Measurements from ENCODE around the gene ADCY6.

The ADCY6 gene

GRCh38 chr12:48770756-48771155, 18.1 kb downstream of the ADCY6 start:
- no peak overlapping the region for H3K9ac ChIP-seq (ENCODE audit: low read depth, low read length)
- H3K27ac ChIP-seq (ENCODE audit: low read length): no peak overlapping the region
- no peak for TF ChIP-seq EZH2 (IDR thresholded peaks at IDR 0.05; ENCODE audit: borderline replicate concordance, low read depth, low read length, severe bottlenecking)
- TF ChIP-seq, protein P1, sequence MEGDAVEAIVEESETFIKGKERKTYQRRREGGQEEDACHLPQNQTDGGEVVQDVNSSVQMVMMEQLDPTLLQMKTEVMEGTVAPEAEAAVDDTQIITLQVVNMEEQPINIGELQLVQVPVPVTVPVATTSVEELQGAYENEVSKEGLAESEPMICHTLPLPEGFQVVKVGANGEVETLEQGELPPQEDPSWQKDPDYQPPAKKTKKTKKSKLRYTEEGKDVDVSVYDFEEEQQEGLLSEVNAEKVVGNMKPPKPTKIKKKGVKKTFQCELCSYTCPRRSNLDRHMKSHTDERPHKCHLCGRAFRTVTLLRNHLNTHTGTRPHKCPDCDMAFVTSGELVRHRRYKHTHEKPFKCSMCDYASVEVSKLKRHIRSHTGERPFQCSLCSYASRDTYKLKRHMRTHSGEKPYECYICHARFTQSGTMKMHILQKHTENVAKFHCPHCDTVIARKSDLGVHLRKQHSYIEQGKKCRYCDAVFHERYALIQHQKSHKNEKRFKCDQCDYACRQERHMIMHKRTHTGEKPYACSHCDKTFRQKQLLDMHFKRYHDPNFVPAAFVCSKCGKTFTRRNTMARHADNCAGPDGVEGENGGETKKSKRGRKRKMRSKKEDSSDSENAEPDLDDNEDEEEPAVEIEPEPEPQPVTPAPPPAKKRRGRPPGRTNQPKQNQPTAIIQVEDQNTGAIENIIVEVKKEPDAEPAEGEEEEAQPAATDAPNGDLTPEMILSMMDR (IDR thresholded peaks at IDR 0.05; ENCODE audit: borderline replicate concordance, extremely low read depth, low read length, poor library complexity, severe bottlenecking): no peak
- no peaks in the 10 kb centered on the region for H3K79me2 ChIP-seq (ENCODE audit: insufficient read depth, low read length)
- H3K4me1 ChIP-seq (ENCODE audit: insufficient read depth, low read length): no peaks in the 10 kb centered on the region
- no peaks in the 10 kb centered on the region for H3K36me3 ChIP-seq (ENCODE audit: insufficient read depth, low read length)
- no peak for DNase-seq
- H3K9me3 ChIP-seq (ENCODE audit: insufficient read depth, low read length, severe bottlenecking): no peaks in the 10 kb centered on the region
- no peaks in the 10 kb centered on the region for H3K27me3 ChIP-seq (ENCODE audit: insufficient read depth, low read length, poor library complexity)
- no peak overlapping the region for H2AFZ ChIP-seq (ENCODE audit: low read depth, low read length)
- no peak for ATAC-seq (ENCODE audit: insufficient read depth, low read depth)
- H3K4me2 ChIP-seq (ENCODE audit: insufficient read depth, low read length): no peak overlapping the region
- no peaks in the 10 kb centered on the region for H4K20me1 ChIP-seq (ENCODE audit: insufficient read depth, low read length)
- H3K4me3 ChIP-seq (ENCODE audit: low read depth in 1 of 2, low read length in 2 of 2): no peak overlapping the region

- Histone ChIP-seq H3K4me1 (ENCODE audit: insufficient read depth, low read length) (no peaks in the 10 kb centered on the region), H3K27me3 (ENCODE audit: insufficient read depth, low read length, poor library complexity) (no peaks in the 10 kb centered on the region), H2AFZ (ENCODE audit: low read depth, low read length) (no peak overlapping the region), H4K20me1 (ENCODE audit: insufficient read depth, low read length) (no peaks in the 10 kb centered on the region), H3K9ac (ENCODE audit: low read depth, low read length) (no peak overlapping the region), H3K27ac (ENCODE audit: low read length) (no peak overlapping the region), H3K79me2 (ENCODE audit: insufficient read depth, low read length) (no peaks in the 10 kb centered on the region), H3K4me3 (ENCODE audit: low read depth in 1 of 2, low read length in 2 of 2) (no peak overlapping the region), H3K4me2 (ENCODE audit: insufficient read depth, low read length) (no peak overlapping the region), H3K9me3 (ENCODE audit: insufficient read depth, low read length, severe bottlenecking) (no peaks in the 10 kb centered on the region), H3K36me3 (ENCODE audit: insufficient read depth, low read length) (no peaks in the 10 kb centered on the region)
- ATAC-seq (ENCODE audit: insufficient read depth, low read depth) (no peak), DNase-seq (no peak)
- no peak for TF ChIP-seq EZH2 (IDR thresholded peaks at IDR 0.05; ENCODE audit: borderline replicate concordance, low read depth, low read length, severe bottlenecking)
- TF ChIP-seq, protein P1 (IDR thresholded peaks at IDR 0.05; ENCODE audit: borderline replicate concordance, extremely low read depth, low read length, poor library complexity, severe bottlenecking): no peak
Observed at GRCh38 chr12:48768736-48769135, 20.2 kb downstream of the ADCY6 start.

DNA sequence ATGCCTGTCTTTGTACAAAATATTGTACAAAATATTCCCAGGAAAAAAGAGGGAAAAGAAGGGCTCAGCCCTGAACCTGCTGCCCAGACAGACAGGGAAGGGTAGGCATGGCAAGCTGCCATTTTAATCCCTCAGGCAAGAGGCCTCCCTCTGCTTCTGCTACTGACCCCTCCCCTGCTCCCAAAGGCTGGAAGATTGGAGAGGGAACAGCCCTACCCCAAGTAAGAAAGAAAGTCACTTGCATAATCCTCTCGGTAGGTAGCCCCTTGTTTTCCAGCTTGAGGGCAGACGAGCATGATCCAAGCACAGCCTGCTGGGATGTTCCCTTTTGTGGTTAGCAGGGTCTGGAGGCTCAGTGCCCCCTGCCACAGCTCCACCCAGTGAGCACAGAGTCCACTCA, 20.7 kb downstream of the ADCY6 start:
- Histone ChIP-seq H3K9ac (ENCODE audit: low read depth, low read length) (no peak overlapping the region), H3K4me1 (ENCODE audit: insufficient read depth, low read length) (no peaks in the 10 kb centered on the region), H2AFZ (ENCODE audit: low read depth, low read length) (no peak overlapping the region), H3K79me2 (ENCODE audit: insufficient read depth, low read length) (no peaks in the 10 kb centered on the region), H3K9me3 (ENCODE audit: insufficient read depth, low read length, severe bottlenecking) (no peaks in the 10 kb centered on the region), H3K27me3 (ENCODE audit: insufficient read depth, low read length, poor library complexity) (no peaks in the 10 kb centered on the region), H4K20me1 (ENCODE audit: insufficient read depth, low read length) (no peaks in the 10 kb centered on the region), H3K36me3 (ENCODE audit: insufficient read depth, low read length) (no peaks in the 10 kb centered on the region), H3K4me2 (ENCODE audit: insufficient read depth, low read length) (no peak overlapping the region), H3K27ac (ENCODE audit: low read length) (no peak overlapping the region), H3K4me3 (ENCODE audit: low read depth in 1 of 2, low read length in 2 of 2) (no peak overlapping the region)
- ATAC-seq (ENCODE audit: insufficient read depth, low read depth) (no peak), DNase-seq (no peak)
- TF ChIP-seq EZH2 (IDR thresholded peaks at IDR 0.05; ENCODE audit: borderline replicate concordance, low read depth, low read length, severe bottlenecking): no peak
- TF ChIP-seq, protein P1 (IDR thresholded peaks at IDR 0.05; ENCODE audit: borderline replicate concordance, extremely low read depth, low read length, poor library complexity, severe bottlenecking): no peak

GRCh38 chr12:48767521-48767920, 21.4 kb downstream of the ADCY6 start:
- no peak for ATAC-seq (ENCODE audit: insufficient read depth, low read depth)
- H3K4me1 ChIP-seq (ENCODE audit: insufficient read depth, low read length): no peaks in the 10 kb centered on the region

More at GRCh38 chr12:48767521-48767920, 21.4 kb downstream of the ADCY6 start:
- Histone ChIP-seq H4K20me1 (ENCODE audit: insufficient read depth, low read length) (no peaks in the 10 kb centered on the region), H3K9me3 (ENCODE audit: insufficient read depth, low read length, severe bottlenecking) (no peaks in the 10 kb centered on the region), H3K79me2 (ENCODE audit: insufficient read depth, low read length) (no peaks in the 10 kb centered on the region), H3K4me2 (ENCODE audit: insufficient read depth, low read length) (no peak overlapping the region), H3K4me3 (ENCODE audit: low read depth in 1 of 2, low read length in 2 of 2) (no peak overlapping the region), H3K27ac (ENCODE audit: low read length) (no peak overlapping the region), H2AFZ (ENCODE audit: low read depth, low read length) (no peak overlapping the region), H3K27me3 (ENCODE audit: insufficient read depth, low read length, poor library complexity) (no peaks in the 10 kb centered on the region), H3K36me3 (ENCODE audit: insufficient read depth, low read length) (no peaks in the 10 kb centered on the region), H3K9ac (ENCODE audit: low read depth, low read length) (no peak overlapping the region)
- TF ChIP-seq, protein P1 (IDR thresholded peaks at IDR 0.05; ENCODE audit: borderline replicate concordance, extremely low read depth, low read length, poor library complexity, severe bottlenecking): no peak
- no peak for TF ChIP-seq EZH2 (IDR thresholded peaks at IDR 0.05; ENCODE audit: borderline replicate concordance, low read depth, low read length, severe bottlenecking)
- DNase-seq: no peak

Data from DND-41 (cell line).